NCI-H146 (cell line): ENCODE data around the gene FNDC10.

ENCODE experiments used
- DNase-seq: peaks from one replicate; lab custom pipeline; 2025; lab: John Stamatoyannopoulos, UW

The FNDC10 gene

GRCh38 chr1:1627829-1628753, 28.2 kb upstream of the FNDC10 start:
- DNase-seq = no peak

GRCh38 chr1:1627261-1627828, 27.4 kb upstream of the FNDC10 start:
- DNase-seq = no peak

- no peak for DNase-seq
Observed at GRCh38 chr1:1626207-1627141, 26.5 kb upstream of the FNDC10 start.

- DNase-seq = no peak
Observed at GRCh38 chr1:1625824-1626206, 25.9 kb upstream of the FNDC10 start.

GRCh38 chr1:1625404-1625775, 25.5 kb upstream of the FNDC10 start:
- DNase-seq = no peak

GRCh38 chr1:1624443-1625403, 24.8 kb upstream of the FNDC10 start:
- no peak for DNase-seq

GRCh38 chr1:1623631-1624442, 23.9 kb upstream of the FNDC10 start:
- no peak for DNase-seq

GRCh38 chr1:1623181-1623630, 23.3 kb upstream of the FNDC10 start:
- DNase-seq = no peak

- DNase-seq = no peak
Observed at GRCh38 chr1:1622788-1623094, 22.8 kb upstream of the FNDC10 start.

- DNase-seq = no peak
Observed at GRCh38 chr1:1622010-1622787, 22.3 kb upstream of the FNDC10 start.

- DNase-seq = no peak
Observed at GRCh38 chr1:1621173-1622009, 21.5 kb upstream of the FNDC10 start.

GRCh38 chr1:1620433-1621139, 20.7 kb upstream of the FNDC10 start:
- DNase-seq = no peak

GRCh38 chr1:1619917-1620361, 20.0 kb upstream of the FNDC10 start:
- DNase-seq = no peak

- no peak for DNase-seq
Observed at GRCh38 chr1:1618396-1619068, 18.6 kb upstream of the FNDC10 start.

- no peak for DNase-seq
Observed at GRCh38 chr1:1617925-1618324, 18.0 kb upstream of the FNDC10 start.

GRCh38 chr1:1617516-1617915, 17.6 kb upstream of the FNDC10 start:
- DNase-seq = no peak

- no peak for DNase-seq
Observed at GRCh38 chr1:1616838-1617237, 16.9 kb upstream of the FNDC10 start.
